OCI-M1 (cell line): ENCODE data around the gene ZNF174.

ENCODE experiments used
- DNase-seq: peaks from one replicate; lab custom pipeline; 2025; lab: John Stamatoyannopoulos, UW

Gene ZNF174

DNA sequence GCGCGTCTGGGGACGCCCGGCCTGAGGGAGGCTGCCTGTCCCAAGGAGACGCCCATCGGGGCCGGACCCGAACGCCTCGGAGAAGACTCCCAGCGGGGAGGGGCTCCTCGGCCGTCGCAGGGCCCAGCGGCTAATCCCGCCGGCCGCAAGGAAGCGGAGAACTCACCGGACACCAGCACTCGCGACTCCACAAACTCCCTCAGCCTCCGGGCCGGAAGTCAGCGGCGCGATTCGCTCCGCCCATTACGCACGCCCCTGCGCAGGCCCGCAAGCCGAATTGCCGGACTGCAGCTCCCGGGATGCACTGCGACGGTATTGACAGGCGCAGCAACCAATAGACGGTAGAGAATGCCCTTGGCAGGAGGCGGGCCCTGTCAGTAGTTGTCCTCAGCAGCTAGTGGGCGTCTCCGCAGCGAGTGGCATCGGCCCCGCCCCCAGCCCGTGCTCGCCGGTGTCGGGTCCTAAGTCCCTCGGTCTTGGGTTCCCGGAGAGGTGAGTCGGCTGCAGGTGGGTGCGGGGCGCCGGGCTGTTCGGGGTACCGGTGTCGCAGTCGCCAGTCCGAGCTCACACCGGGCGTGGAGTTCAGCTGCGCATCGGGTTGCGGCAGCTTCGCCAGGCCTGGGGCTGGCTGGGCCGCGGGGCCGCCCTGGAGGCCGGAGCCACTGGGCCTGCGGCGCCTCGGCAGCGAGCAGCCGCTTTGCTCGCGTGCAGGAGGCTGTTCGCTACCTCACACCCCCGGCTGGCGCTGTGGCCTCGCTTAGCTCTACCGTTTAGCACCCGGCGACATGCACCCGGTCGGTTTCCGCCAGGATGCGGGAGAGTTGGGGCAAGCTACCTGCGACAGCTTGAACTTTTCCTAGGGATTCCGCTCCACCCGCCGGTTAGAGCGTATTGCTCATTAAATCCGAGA lies at the start of gene ZNF174, which contains the start of gene ZSCAN32:
TSS of gene ZNF174 (plus strand) at position 437 of the 910 bp plus-strand sequence. CDS start 790 bp downstream, outside the sequence.
TSS of gene ZSCAN32 (minus strand) at position 226 of the 910 bp plus-strand sequence. CDS start 3,447 bp downstream, outside the sequence.
- peak; percentile 99 for DNase-seq

DNA sequence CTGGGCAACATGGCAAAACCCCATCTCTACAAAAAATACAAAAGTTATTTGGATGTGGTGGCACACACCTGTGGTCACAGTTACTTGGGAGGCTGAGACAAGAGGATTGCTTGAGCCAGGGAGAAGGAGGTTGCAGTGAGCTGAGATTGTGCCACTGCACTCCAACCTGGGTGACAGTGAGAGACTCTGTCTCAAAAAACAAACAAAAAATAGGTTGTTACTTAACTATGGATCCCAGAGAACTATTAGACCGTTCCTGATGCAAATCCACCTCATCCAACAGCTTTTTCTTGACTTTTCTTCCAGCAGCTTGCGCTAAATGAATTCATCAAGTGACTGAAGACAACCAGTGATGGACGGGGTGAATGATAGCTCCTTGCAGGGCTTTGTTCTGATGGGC lies 45.4 kb upstream of the ZNF174 start, which contains the start of gene OR2C1:
TSS of gene OR2C1 (plus strand) at position 301 of the 400 bp plus-strand sequence. CDS start at position 353, 52 bp downstream.
- no peak for DNase-seq

- DNase-seq, result no peak
Measured at GRCh38 chr16:3356118-3356517, 44.9 kb upstream of the ZNF174 start.

DNA sequence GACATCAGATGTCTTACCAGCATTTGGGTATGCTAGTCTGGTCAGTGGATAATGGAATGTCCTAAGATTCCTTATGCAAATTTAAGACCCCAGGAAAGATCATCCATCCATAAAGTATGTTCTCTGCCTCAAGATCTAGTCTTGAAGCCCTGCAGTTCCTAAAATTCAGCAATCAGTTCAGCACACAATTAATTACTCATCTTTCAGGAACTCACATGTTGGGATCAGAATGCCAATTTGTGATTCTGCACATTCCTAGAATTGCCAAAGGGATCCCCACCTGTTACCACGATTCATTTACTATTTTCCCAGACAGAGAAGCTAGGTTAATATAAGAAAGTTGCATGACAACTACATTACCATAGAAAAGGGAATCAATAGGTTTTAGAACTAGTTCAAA lies 42.1 kb upstream of the ZNF174 start:
- DNase-seq, result no peak

DNA sequence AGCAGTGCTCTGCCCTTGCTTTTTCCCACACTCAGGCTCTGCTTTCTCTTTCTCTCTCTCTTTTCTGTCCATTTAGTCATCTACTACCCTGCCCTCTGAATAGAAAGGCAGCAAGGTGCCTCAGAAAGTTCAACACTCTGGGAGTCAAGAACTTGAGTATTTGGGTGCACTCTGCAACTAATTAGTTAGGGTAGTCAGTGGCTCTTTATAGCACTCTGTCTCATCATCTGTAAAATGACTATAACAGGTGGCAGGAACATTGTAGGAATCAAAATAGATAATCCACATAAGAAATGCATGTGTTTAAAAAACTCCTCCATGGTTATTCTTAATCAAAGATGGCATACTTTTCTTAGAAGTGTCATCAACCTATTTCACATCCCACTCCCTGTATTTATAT lies 38.1 kb upstream of the ZNF174 start:
- no peak for DNase-seq

GRCh38 chr16:3363793-3364192 lies 37.2 kb upstream of the ZNF174 start:
- DNase-seq, result peak; percentile 88

DNA sequence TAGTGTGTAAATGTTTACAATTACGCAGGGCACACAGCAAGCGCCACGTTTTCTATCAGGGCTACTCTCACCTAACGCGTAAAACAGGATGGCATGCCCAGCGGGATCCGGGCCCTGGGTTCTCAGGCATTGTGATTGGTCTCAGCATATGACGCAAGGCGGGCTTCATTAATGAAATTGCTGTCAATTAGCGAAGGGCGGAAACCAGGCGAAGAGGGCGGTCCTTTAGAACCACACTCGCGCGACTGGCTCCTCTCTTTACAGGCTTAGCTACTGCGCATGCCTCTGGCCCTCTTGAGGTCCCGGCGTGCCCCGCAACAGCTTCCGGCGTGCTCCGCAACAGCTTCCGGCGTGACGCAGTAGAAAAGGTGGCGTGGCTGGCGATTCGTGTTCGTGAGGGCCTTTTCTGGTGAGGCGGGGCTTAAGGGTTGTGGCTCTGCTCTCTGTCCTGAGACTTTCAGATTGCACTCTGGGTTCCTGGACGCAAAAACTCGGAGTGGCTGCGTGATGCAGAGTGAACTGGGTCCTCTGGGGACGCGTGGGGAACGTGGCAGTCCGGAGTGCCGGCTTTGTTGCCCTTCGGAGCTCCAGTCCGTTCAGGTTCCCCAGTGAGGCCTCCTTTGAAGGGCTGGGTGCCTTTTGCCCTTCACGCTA lies 36.1 kb upstream of the ZNF174 start:
- peak; percentile 98 for DNase-seq

- DNase-seq, result no peak
Measured at GRCh38 chr16:3369073-3369472, 31.9 kb upstream of the ZNF174 start.

GRCh38 chr16:3375680-3376079 lies 25.3 kb upstream of the ZNF174 start:
- no peak for DNase-seq

DNA sequence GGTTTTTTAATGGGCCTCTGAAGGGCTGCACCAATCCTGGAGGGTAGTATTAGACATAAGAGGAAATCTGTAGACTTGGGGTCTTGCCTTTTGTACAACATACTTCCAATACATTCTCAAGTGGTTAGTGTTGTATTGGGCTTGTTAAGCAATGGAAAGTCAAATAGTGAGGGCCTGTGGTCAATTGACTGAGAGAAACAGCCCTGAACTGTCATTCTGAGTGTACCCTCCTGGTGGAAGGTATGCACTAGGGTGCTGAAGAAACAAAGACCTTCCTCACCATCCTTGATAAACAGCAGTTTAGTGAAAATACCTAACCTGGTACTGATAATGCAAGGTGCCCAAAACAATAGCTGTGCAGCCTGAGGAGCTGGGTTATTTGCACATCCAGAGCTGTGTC lies 23.1 kb upstream of the ZNF174 start:
- DNase-seq, result no peak

GRCh38 chr16:3383045-3383448 lies 18.0 kb upstream of the ZNF174 start:
- DNase-seq, result no peak

GRCh38 chr16:3388325-3388724 lies 12.7 kb upstream of the ZNF174 start:
- DNase-seq, result peak; percentile 93

DNA sequence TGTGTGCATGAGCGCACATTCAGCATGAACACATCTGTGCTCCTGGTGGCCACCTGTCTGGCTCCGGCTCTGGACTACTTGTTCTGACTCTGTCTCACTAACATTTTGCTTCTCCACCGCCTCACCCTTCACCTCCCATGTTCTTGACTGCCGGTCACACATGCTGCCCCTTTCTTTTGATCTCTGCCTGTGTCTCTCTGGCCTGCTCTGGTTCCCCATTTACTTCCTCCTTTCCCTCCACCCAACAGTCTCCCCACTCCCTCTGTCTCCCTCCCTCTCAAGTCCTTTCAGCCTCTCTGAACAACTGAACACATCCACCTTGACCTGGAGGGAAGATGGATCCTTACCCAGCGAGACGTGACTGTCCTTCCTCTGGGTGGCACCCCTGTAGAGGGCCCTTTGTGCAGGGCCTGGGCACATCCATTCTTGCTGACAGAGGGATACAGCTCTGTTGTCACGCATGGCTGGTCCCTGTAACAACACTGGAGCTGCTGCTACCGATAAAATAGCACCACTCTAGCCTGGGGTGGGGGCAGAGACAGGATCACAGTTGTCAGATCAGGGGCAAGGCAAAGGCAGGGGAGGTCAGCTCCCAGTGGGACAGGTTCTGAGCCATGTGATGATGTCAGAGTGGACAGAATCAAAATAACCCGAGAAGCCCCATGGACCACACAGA lies 11.2 kb upstream of the ZNF174 start:
- DNase-seq, result peak; percentile 74

DNA sequence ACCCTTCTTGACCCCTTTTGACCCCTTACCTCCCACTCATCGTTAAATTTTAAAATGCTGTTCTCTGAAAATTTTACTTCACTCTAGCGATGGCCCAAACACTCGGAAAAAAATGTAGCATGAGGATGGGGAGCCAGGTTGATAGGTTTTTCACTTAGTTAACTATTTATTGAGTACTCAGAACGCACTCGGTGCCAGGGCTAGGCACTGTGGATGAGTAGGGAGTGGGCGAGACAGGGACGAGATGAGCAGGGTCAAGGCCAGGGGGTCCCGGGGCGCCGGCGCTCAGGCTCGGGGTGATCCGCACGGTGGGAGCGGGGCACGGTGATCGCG lies 603 bp upstream of the ZNF174 start:
- DNase-seq, result no peak

DNA sequence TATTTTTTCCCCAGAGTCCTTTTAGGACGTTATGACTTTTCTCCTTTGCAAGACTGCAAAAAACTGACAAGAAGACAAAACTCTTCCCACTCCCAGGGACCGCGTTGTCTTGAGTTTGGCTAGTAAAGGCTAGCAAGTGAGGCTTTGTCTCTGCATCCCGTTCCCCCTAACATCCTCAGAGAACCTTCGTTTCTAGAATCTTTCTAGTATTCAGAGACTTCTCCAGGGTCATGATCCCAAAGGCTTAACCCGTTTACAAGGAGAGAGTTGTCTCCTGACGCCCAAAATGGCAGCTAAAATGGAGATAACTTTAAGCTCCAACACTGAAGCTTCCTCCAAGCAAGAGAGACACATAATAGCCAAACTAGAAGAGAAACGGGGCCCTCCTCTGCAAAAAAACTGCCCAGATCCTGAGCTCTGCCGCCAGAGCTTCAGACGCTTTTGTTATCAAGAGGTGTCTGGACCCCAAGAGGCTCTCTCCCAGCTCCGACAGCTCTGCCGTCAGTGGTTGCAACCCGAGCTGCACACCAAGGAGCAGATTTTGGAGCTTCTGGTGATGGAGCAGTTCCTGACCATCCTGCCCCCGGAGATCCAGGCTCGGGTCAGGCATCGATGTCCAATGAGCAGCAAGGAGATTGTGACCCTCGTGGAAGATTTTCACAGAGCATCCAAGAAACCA lies 843 bp downstream of the ZNF174 start:
- peak; percentile 67 for DNase-seq

DNA sequence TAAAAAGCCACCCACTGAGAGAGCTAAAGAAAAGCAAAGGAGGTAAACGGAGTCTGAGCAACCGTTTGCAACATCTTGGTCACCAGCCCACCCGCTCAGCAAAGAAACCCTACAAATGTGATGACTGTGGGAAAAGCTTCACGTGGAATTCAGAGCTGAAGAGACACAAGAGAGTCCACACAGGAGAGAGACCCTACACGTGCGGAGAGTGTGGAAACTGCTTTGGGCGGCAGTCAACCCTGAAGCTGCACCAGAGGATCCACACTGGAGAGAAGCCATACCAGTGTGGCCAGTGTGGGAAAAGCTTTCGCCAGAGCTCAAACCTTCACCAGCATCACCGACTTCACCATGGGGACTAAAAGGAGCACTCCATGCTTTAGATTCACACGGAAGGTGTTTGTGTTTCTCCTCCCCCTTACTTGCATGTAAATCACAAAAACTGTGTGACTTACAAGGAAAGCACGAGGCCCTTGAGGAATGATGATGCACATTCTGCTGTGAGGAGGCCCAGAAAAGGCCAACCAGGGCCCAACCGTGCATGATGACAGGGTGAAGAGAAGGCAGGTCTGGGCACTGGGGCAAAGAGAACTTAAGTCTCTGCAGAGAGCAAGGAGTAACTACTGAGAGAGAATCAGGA lies 7.7 kb downstream of the ZNF174 start:
- no peak for DNase-seq

DNA sequence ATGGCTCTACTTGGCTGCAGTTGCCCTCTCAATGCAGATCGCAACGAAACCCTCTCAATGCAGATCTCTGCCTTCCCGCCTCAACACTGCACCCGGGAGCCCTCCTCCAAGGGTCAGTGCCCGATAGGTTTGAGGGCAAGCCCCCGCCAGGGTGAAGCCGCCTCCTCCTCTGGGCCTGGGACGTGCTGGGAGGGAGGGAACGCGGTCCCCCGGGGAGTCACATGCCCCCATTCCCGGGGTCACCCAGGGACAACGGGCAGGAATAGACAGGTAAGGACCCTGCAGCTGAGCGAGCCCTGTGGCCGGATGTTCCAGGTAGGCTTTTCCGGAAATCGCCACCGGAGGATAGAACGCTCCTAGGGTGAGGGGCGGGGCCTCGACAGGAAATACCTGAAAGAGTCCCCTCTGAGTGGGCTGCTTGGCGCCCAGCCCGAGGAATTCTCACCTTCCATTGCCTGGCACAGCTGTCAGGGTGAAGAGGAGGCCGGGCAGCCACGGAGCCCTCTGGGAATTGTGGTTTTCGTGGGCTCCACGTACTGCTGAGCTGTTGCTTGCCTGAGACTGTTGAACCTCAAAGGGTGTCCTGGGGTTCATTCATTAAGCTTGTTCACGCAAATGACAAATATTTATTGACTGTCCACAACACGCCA lies 12.8 kb downstream of the ZNF174 start:
- DNase-seq, result no peak

GRCh38 chr16:3431779-3432219 lies 30.8 kb downstream of the ZNF174 start:
- DNase-seq, result no peak

- DNase-seq, result no peak
Measured at GRCh38 chr16:3434373-3434772, 33.4 kb downstream of the ZNF174 start.

DNA sequence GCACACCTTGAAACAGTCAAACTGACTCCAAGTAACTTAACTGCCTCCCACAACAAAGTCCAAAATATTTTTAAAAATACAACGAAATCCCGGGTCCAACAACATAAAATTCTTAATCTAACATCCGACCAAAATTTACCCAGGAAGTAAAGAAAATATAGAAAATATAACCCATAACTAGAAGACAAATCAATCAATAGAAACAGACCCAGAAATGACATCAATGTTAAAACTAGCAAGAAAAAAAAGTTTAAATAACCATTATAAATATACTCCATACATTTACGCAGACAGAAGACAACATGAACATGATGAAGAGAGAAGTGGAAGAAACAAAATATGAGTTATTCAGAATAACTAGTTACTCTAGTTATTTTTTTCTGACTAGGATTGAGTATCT lies 38.6 kb downstream of the ZNF174 start:
- no peak for DNase-seq
